ENCODE measurements around the gene ABHD2.

DNA sequence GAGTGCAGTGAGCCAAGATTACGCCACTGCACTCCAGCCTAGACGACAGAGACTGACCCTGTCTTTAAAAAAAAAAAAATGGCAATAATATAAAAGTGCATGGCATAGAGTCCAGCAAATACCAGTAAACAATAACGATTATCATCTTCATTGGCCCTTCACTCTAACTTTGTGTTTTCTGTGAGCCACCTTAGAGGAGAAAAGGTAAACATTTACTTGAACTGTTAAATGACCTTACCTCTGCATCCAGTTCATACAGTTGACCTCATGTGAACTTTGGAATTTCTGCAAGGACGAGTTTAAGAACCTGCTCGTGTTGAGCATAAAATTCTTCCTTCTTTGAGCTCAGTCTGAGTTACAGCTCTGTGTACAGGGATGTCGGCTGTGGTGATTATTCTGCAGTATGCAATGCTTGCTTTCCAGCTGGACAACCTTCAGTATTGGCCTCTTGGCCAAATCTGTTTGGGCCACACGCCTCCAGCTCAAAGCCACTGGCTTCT is 76.5 kb downstream of the ABHD2 start:
- TF ChIP-seq, protein P1, sequence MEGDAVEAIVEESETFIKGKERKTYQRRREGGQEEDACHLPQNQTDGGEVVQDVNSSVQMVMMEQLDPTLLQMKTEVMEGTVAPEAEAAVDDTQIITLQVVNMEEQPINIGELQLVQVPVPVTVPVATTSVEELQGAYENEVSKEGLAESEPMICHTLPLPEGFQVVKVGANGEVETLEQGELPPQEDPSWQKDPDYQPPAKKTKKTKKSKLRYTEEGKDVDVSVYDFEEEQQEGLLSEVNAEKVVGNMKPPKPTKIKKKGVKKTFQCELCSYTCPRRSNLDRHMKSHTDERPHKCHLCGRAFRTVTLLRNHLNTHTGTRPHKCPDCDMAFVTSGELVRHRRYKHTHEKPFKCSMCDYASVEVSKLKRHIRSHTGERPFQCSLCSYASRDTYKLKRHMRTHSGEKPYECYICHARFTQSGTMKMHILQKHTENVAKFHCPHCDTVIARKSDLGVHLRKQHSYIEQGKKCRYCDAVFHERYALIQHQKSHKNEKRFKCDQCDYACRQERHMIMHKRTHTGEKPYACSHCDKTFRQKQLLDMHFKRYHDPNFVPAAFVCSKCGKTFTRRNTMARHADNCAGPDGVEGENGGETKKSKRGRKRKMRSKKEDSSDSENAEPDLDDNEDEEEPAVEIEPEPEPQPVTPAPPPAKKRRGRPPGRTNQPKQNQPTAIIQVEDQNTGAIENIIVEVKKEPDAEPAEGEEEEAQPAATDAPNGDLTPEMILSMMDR (IDR thresholded peaks at IDR 0.05), result no peak
- no peak for TF ChIP-seq TEAD4 (CRISPR knock-in tag; IDR thresholded peaks at IDR 0.05)
- TF ChIP-seq, protein P2, sequence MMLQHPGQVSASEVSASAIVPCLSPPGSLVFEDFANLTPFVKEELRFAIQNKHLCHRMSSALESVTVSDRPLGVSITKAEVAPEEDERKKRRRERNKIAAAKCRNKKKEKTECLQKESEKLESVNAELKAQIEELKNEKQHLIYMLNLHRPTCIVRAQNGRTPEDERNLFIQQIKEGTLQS (CRISPR knock-in tag; conservative IDR thresholded peaks at IDR 0.05), result no peak
- TF ChIP-seq, protein P3, sequence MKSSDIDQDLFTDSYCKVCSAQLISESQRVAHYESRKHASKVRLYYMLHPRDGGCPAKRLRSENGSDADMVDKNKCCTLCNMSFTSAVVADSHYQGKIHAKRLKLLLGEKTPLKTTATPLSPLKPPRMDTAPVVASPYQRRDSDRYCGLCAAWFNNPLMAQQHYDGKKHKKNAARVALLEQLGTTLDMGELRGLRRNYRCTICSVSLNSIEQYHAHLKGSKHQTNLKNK (CRISPR knock-in tag; IDR thresholded peaks at IDR 0.05), result no peak
- TF ChIP-seq SP1 (CRISPR knock-in tag; conservative IDR thresholded peaks at IDR 0.05), result no peak
- no peak for TF ChIP-seq RORB (CRISPR knock-in tag; IDR thresholded peaks at IDR 0.05)
- TF ChIP-seq, protein P4, sequence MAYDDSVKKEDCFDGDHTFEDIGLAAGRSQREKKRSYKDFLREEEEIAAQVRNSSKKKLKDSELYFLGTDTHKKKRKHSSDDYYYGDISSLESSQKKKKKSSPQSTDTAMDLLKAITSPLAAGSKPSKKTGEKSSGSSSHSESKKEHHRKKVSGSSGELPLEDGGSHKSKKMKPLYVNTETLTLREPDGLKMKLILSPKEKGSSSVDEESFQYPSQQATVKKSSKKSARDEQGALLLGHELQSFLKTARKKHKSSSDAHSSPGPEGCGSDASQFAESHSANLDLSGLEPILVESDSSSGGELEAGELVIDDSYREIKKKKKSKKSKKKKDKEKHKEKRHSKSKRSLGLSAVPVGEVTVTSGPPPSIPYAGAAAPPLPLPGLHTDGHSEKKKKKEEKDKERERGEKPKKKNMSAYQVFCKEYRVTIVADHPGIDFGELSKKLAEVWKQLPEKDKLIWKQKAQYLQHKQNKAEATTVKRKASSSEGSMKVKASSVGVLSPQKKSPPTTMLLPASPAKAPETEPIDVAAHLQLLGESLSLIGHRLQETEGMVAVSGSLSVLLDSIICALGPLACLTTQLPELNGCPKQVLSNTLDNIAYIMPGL (CRISPR knock-in tag; IDR thresholded peaks at IDR 0.05), result no peak
- TF ChIP-seq CBFB (CRISPR knock-in tag; IDR thresholded peaks at IDR 0.05; ENCODE audit: low read depth), result no peak
